K562 treated with DMSO at 1 percent for 24 hours (cell line): Measurements from ENCODE around the gene APCDD1. TPM values are rescaled to one million over a fixed set of nuclear protein-coding genes. Genes with fewer than 3 reads are reported as not detected.

ENCODE experiments used
- total RNA-seq: library from RNA; unstranded; fragments of 300-600 nt; gene quantifications from 2 replicates; pipeline ENCODE4 v1.2.3, GENCODE V29; 2022; ENCODE audit warnings: low read depth; ENCODE audit not compliant: insufficient read depth

Gene APCDD1
- total RNA-seq, result not detected in 2 replicates

DNA sequence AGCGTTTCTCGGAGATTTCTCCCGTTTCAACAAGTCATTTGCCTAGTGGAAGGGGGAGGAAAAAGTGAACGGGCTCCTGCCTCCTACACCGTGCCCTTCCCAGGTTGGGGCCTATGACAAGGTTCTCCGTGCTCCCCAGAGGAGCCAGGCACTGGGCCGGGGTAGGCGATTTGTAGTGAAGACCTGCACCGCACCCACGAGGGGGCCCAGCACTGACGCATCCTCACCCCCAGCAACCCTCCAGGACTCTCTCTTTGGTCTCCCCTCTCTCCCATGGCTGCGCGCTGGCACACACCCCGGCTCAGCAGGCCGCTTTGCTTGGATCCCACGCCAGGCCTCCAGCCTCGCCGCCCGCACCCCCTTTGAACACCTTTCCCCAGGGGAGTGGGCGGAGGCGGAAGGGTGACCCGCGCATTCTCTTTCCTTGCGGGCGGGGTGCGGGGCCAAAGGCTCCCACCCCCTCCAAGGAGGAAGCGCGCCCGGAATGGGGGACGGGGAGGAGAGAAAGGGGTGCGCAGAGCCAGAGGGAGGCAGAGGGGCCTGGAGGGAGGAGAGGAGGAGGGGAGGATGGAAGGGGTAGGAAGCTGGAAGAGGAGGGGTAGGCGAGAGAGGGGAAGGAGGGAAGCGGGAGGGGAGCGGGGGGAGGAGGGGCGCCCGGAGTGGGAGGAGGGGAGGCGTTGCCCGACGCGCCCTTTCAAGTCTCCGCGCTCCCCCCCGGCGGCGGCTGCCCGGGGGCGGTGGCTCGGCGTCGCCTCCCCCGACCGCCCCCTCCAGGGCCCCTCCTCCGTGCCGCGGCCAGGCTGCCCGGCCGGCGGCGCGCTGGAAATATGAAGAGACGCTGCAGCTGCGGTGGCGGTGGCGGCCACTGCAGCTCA, at the start of gene APCDD1:
TSS of gene APCDD1 (plus strand) at position 830 of the 875 bp plus-strand sequence. CDS start 347 bp downstream, outside the sequence.

GRCh38 chr18:10525697-10526560, 71.5 kb downstream of the APCDD1 start, which contains the start of gene NAPG:
Gene NAPG, plus strand, starts transcription at chr18:10526027. Its CDS starts 76 bp downstream, at chr18:10526103.

Other genes with a start within 250 kb of the APCDD1 start
- 12.5 and 15.8 TPM in 2 replicates for gene NAPG, start 71.4 kb downstream of the APCDD1 start, total RNA-seq